DLD1 (cell line): Measurements from ENCODE around the gene SIRT7.

ENCODE experiments used
- in situ Hi-C: cut with HindIII; loops from 2 replicates; pipeline ENCODE4 v1.10.0; 2017; ENCODE audit warnings: low sequenced_read_pairs

The SIRT7 gene

DNA sequence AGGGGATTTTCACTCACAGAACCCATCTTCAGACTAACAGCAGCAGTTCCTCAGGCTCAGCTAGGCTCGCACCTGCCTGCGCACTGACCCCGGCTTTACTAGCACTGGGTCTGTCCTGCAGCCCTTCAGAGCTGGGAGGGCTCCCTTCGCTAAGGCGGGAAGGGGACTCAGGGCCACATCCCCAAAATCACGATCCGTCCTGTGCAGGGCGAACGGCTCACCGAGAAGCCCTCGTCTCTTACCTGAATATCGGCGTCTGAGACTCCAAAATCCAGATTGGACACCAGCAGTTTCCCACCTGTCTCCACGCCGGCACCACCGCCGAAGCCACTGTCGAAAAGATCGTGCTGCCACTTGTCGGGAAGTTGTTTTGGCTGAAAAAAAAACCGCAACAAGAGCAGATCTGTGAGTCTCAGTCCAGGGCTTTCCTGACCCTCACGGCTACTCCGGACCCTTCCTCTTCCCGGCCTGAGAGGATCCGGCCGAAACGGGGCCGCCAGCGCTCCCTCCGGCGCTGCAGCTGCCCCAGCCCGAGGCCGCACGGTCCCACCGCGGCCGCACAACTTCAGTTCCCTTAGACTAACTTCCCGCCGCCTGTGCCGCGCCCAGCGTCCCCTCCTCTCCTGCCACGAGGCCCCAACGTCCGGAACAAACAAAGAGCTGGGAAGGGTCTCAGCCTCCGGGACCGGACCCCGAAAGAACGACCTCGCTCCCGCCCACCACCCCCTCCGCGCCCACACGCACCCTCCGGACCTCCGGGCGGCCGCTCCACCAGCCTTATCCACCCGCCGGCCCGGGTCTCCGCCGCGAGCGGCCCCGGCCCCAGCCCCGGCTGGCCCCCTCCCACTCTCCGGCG is 27.3 kb downstream of the SIRT7 start:
- in situ Hi-C loops: no loop called here

GRCh38 chr17:81889602-81890001 is 28.4 kb downstream of the SIRT7 start:
- in situ Hi-C loops: no loop called here

DNA sequence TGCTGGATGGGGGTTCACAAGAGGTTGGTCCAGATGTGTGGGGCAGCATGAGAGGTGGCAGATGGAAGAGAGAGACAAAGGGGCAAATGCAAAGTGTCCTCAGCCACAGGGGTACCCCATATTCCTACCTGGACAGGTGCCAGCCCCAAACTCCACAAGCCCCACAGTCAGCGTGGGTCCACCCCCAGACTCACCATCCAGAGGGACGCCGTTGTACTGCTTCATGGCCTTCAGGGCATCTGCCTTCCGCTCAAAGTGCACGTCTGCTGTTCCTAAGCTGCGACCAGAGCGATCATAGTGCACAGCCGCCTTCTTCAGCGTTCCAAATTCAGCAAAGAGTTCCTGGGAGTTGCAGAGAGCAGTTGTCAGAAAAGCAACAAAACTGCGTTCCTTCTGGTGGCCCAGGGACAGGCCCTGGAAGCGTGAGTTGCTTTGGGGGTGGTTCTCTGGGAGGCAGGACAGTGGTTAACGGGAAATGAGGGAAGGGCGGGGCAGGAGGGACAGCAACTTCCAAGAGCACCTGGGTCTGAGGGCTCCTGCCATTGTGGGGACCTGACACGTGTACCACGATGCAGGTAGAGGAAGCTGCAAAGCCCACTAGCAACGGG is 28.9 kb downstream of the SIRT7 start:
- in situ Hi-C loops: no loop called here

- in situ Hi-C loops: no loop called here
These were observed 29.6 kb downstream of the SIRT7 start for GRCh38 chr17:81888105-81888987.

DNA sequence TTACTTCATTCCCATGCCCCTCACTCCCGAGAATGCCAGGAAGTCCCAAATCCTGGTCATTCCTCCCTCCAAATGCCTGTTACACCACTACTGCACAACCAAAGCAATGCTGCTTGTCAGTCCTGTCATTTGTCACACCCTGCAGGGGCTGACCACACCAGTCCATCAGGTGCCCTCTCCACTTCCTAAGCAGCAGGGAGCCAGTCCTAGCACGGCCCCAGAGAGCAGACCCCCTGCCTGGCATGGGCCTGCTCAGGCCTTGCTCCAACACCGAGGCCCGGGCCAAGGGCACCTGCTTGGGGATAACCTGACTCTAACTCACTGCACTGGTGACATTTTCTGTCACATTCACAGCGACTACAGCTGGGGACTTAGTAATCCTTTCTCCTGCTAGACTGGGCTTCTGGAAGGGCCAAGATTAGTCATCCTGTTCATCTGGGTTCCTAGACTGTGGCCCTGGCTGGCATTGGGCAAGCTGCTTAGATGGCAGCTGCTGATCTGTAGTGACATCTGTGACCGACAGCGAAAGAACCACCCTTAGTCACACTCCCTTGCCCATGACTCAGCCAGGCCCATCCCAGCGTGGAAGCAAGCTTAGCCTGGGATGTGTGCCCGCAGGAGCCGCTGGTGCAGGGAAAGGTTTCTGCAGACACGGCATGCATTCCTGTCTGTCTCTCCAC is 32.0 kb downstream of the SIRT7 start:
- in situ Hi-C loops: no loop called here

DNA sequence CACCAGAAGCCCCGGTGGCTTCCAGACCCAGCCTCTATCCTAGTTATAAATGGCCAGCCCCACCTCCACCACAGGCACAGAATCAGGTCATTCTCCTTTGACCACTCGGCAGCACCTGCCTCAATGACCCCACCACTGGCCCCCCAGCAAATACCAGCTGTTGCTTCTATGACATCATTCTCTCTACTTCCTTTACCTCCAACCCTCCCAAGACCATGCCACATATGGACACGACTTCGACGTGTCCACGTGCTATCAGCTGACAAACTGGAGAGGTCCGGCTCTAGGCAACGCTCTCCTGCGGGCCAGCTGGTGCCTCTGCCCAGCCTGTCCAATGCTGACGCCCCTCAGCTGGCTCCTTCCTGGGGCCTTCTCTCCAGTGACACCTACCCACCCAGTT is 32.5 kb downstream of the SIRT7 start:
- in situ Hi-C loops: no loop called here

DNA sequence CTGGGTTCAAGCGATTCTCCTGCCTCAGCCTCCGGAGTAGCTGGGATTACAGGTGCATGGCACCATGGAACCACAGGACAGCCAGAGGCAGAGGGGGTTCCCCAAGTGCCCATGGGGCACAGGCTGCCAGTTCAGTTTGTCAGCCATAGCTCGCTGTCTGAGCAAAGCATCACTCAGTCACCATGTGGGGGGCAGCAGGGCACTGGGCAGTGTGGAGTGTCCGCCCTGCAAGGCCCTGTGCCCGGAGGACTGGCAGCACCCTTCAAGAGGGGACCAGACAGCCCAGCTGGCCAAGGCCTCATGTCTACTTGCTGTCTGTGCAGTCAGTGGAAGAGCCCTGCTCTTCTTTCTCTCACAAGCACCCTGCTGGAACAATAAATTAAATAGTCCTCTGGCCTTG is 33.0 kb downstream of the SIRT7 start:
- in situ Hi-C loops: no loop called here

DNA sequence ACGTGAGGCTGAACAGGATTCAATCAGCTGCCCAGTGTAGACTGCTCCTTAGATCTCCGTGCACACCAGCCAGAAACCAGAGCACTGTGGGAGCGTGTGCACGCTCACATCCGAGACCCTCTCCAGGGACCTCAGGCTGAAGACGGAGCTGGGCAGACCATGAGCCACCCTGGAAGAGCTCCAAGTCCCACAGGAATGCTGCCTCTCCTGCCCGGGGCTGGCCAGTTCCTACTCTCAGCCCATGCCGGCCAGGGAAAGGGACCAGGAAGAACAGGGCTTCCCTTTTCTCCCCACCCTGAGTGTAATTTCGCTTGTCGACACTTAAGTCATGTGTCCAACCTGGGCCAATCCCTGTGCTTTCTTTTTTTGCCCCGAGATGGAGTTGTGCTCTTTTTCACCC is 33.5 kb downstream of the SIRT7 start:
- in situ Hi-C loops: no loop called here

DNA sequence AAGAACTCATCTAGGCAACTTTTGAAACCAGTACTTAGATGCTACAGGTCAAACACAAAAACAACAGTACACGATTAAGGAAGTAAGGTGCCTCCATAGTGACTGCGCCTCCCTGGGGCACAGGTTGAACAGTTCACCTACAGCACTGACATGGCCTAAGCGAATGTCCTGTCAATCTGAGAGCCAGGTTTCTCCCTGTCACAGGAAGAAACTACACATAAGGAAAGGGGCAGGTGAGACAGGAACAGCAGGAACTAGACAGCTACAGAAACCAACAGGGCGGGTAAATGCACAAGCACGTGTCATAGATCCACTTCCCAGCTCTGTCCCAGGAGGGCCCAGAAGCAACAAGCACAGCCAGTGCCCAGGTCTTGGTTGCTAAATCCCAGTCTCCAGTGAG is 38.9 kb downstream of the SIRT7 start:
- in situ Hi-C loops: no loop called here

DNA sequence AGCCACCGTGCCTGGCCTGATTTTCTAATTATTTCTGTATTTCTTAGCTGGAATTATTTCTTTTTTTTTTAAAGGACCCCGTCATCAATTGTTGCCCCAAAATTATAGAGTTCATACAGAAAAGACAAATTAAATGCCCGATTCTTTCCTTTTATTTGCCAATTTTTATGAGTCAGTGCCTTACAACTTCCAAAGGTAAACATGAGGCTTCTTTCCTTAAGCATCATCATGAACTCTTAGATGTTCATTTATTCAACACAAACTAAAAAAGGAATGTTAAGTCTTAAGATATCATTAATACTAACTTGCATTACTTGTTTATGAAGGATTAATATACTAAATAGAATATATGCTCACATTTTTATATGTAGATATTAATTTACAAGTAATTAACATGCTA is 39.7 kb downstream of the SIRT7 start:
- in situ Hi-C loops: no loop called here

GRCh38 chr17:81877569-81877968 is 40.4 kb downstream of the SIRT7 start:
- in situ Hi-C loops: no loop called here

DNA sequence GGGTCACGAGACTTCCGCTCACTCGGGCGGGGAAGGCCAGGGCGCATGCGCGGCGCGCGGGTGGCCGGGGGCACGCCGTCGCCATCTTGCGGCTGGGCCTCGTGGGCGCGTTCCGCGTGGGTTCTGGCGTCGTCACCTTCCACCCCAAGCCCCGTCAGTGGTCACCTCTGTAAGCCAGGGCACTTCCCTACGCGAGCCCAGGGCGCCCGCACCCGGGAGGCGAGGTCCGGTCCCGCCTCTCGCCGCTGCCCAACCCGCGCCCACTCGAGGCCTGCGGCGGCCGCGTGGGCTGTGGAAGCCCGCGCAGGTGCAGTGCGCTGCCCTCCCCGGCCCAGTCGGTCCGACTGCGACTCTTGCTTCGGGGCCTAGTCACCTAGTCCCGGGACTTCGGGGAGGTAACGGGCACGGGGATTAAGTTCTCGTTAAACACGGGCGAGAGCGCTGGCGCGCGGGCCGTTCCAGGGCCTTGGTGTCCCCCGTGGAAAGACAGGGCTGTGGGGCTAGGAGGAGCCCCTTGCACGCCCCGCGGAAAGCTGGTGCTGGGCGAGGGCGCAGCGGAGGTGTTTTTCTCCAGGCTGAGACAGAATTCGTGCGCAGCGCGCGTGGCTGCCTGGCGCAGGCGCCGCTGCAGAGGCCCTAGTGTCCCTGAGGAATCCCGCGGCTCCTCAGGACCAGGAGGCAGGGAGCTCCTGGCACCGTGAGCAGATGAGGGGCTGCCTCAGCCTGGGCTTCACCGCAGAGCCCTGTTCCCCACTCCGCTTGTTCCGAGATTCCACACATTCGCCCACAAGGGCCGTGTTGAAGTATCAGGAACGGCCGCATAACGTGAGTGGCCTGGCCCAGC is 46.4 kb downstream of the SIRT7 start:
- in situ Hi-C loops: no loop called here

- in situ Hi-C loops: no loop called here
These were observed 47.0 kb downstream of the SIRT7 start, which contains the start of gene ARHGDIA for GRCh38 chr17:81870981-81871386. TSS of gene ARHGDIA (minus strand) at chr17:81871337. CDS start at chr17:81869930, 1,407 bp downstream.

GRCh38 chr17:81870131-81870980 is 47.6 kb downstream of the SIRT7 start:
- in situ Hi-C loops: no loop called here

GRCh38 chr17:81869221-81870130 is 48.5 kb downstream of the SIRT7 start:
- in situ Hi-C loops: no loop called here

GRCh38 chr17:81868674-81869220 is 49.2 kb downstream of the SIRT7 start:
- in situ Hi-C loops: no loop called here

DNA sequence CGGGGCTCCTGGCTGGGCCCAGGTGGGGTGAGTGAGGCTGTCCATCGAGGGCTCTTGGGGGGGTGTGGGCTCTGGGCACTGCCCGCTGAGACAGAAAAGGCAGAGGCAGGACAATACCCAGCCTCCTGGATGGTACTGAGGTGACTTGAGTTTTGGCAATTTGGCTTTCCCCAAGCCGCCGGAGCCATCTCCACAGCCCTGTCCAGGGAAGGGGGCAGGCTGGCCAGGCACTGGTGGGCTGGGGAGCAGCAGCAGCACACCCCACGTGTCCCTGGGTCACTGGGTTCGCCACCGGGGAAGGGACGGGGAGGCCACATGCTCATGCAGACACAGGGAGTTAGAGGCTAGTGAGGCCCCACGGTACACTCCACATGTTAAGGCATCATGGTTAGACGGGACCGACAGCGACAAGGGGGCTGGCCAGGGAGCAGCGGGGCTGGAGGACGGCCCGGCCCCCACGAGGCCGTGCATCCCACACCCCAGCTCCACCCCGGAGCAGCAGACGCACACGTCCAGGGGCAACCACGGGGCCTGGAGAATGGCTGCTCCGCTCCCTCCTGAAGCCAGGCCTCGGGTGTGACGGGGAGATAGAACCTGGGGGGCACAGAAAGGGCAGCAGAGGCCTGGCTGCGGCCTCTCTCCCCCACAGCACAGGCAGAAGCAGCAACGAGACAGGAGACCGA is 49.8 kb downstream of the SIRT7 start:
- in situ Hi-C loops: no loop called here
